ENCODE data around the gene HAUS6. TPM values are rescaled to one million over a fixed set of nuclear protein-coding genes. Genes with fewer than 3 reads are reported as not detected.
"Not testable (repeated sequence)": the region's sequence is repeated elsewhere in the genome, so short reads cannot be mapped to it uniquely, and the experiment has no call there.

HAUS6 gene, protein sequence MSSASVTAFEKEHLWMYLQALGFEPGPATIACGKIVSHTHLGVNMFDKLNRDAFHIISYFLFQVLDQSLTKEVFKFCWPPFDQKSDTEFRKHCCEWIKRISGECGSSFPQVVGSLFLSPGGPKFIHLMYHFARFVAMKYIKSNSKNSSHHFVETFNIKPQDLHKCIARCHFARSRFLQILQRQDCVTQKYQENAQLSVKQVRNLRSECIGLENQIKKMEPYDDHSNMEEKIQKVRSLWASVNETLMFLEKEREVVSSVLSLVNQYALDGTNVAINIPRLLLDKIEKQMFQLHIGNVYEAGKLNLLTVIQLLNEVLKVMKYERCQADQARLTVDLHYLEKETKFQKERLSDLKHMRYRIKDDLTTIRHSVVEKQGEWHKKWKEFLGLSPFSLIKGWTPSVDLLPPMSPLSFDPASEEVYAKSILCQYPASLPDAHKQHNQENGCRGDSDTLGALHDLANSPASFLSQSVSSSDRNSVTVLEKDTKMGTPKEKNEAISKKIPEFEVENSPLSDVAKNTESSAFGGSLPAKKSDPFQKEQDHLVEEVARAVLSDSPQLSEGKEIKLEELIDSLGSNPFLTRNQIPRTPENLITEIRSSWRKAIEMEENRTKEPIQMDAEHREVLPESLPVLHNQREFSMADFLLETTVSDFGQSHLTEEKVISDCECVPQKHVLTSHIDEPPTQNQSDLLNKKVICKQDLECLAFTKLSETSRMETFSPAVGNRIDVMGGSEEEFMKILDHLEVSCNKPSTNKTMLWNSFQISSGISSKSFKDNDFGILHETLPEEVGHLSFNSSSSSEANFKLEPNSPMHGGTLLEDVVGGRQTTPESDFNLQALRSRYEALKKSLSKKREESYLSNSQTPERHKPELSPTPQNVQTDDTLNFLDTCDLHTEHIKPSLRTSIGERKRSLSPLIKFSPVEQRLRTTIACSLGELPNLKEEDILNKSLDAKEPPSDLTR
- total RNA-seq (10 to 100 TPM; 21.9 to 35.7 TPM), polyA plus RNA-seq (ENCODE audit: insufficient read depth, low read depth, low replicate concordance) (30.4 TPM)
- long read RNA-seq, donor 1 = 0 reads
- long read RNA-seq, donor 2 = 0 reads

DNA sequence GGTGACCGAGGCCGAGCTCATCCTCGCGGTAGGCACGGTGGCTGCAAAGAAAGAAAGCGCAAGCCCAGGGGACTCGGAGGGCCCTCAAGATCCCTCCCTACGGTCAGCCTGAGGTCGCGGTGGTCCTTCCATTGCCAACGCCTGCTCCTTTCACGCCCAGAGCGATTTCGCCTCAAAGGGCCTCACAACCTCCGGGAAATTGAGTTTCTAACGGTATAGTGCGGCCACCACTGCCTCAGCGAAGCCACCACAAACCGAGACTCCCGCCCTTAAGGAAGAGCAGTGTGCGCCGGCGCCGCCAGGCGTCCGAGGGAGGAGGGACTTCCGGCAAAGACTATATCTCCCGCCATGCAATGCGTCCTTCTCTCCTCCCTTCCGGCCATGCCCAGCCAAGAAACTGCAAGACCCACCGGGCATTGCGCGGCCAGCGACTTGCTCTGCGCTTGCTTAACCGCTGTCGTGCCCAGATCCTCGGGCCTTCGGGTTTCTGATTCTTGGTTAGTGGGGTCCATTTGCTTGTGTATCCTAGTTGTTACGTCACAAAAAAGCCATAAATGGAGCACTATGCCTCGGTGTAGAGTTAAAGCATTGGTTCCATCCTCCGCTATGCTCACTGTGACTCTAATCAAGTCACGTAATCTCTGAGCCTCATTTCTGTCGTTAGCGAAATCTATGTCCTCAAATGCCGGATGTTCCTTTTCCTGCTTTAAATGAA lies at the start of gene HAUS6:
TSS of gene HAUS6 (minus strand) at position 274 of the 715 bp plus-strand sequence. CDS start at position 21, 253 bp downstream.
- 1 to 2% methylated on average over 31 to 46 of the region's 46 CpGs for WGBS, 2 donors
- Histone ChIP-seq H3K27me3 (no peaks in the 10 kb centered on the region), H3K4me3 (peak within 1 kb of the TSS; percentile 81 to 83), H3K27ac (peak within 1 kb of the TSS; percentile 66 to 76), H3K9me3 (no peaks in the 10 kb centered on the region), H3K36me3 (ENCODE audit: low read depth, missing control alignments) (no peaks in the 10 kb centered on the region), H3K4me1 (peaks cover 9% of the 10 kb centered on the region)
- intact Hi-C loops (cut with DNase I; ENCODE audit: low total_unique reads) = no loop called here
- TF ChIP-seq POLR2A (IDR thresholded peaks at IDR 0.05) = peak; percentile 72
- TF ChIP-seq, protein P1, sequence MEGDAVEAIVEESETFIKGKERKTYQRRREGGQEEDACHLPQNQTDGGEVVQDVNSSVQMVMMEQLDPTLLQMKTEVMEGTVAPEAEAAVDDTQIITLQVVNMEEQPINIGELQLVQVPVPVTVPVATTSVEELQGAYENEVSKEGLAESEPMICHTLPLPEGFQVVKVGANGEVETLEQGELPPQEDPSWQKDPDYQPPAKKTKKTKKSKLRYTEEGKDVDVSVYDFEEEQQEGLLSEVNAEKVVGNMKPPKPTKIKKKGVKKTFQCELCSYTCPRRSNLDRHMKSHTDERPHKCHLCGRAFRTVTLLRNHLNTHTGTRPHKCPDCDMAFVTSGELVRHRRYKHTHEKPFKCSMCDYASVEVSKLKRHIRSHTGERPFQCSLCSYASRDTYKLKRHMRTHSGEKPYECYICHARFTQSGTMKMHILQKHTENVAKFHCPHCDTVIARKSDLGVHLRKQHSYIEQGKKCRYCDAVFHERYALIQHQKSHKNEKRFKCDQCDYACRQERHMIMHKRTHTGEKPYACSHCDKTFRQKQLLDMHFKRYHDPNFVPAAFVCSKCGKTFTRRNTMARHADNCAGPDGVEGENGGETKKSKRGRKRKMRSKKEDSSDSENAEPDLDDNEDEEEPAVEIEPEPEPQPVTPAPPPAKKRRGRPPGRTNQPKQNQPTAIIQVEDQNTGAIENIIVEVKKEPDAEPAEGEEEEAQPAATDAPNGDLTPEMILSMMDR (IDR thresholded peaks at IDR 0.05) = peak; percentile 35 to 80 (median 76)
- peak; percentile 97 for DNase-seq

DNA sequence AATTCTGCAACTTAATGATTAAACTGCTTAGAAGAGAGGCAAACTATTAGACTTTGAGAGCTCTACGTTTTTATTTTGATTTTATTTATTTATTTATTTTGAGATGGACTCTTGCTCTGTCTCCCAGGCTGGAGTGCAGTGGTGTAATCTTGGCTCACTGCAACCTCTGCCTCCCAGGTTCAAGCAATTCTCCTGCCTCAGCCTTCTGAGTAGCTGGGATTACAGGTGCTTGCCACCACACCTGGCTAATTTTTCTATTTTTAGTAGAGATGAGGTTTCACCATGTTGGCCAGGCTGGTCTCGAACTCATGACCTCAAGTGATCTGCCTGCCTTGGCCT lies 49.4 kb upstream of the HAUS6 start:
- H3K4me1 ChIP-seq = peaks cover 38% of the 10 kb centered on the region
- H3K9me3 ChIP-seq; H3K4me3 ChIP-seq; H3K36me3 ChIP-seq (ENCODE audit: low read depth, missing control alignments); DNase-seq; H3K27me3 ChIP-seq; intact Hi-C loops (cut with DNase I; ENCODE audit: low total_unique reads): not testable (repeated sequence)
- 57 to 70% methylated on average over 2 of the region's 2 CpGs for WGBS, 2 donors
- peak overlapping the region; percentile 42 to 81 for H3K27ac ChIP-seq

DNA sequence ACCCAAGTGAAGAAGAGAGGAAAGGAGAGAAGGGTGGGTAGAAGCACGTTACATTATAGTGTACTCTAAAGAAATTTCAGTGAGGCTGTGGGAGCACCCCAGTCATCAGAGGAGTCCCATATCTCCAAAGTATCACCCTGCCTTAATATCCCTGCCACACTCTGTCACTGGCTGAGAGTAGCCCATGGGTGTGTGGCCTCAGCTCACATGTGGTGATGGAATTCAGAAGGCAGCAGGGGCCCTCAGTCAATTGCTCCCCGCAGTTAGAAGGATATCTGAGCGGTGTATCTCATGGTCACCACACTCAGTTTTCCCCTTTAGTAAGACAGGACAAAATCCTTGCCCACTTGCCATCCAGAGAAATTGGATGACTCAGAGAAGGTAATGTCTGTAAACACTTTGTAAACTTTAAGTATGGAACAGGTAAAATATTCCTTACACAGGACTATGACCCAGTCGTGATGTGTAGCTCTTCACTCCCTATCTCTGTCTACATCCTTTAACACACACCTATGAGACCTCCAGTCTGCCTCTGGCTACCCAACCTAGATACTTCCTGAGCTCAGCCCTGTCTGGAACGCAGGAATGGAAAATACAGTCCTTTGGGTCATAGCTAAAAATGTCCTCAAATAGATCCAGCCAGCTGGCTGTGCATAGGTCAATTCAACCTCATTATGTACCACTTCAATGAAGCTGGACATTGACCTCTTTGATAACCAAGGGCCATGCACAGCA lies 48.9 kb upstream of the HAUS6 start:
- 77 to 84% methylated on average over 5 of the region's 5 CpGs for WGBS, 2 donors
- Histone ChIP-seq H3K4me1 (peaks cover 38% of the 10 kb centered on the region), H3K9me3 (no peaks in the 10 kb centered on the region), H3K27me3 (no peaks in the 10 kb centered on the region), H3K27ac (peak overlapping the region; percentile 42 to 81), H3K4me3 (no peak overlapping the region), H3K36me3 (ENCODE audit: low read depth, missing control alignments) (no peaks in the 10 kb centered on the region)
- no peak for DNase-seq
- TF ChIP-seq, protein P1 (IDR thresholded peaks at IDR 0.05) = no peak
- TF ChIP-seq POLR2A (IDR thresholded peaks at IDR 0.05) = no peak
- intact Hi-C loops (cut with DNase I; ENCODE audit: low total_unique reads) = no loop called here

DNA sequence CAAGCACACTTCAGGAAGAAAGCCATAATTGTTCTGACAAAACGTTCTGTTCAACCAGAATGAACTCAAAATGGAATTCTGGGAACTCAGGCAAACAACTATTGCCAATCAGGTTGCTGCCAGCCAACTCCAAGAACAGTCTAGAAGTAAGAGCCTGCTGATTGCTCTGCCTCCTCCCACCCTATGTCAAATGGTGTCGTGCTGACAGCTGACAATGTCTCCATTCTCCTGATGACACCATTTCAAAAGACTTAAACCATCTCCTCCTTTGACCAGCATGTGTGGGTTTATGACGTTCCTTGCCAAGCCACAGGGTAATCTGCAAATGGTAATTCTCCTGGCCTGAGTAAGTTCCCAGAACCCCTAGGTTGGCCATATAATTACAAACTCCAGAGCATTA lies 46.5 kb upstream of the HAUS6 start:
- no peaks in the 10 kb centered on the region for H3K9me3 ChIP-seq
- WGBS, 2 donors = 45 to 56% methylated on average over 3 of the region's 3 CpGs
- intact Hi-C loops (cut with DNase I; ENCODE audit: low total_unique reads) = no loop called here
- TF ChIP-seq POLR2A (IDR thresholded peaks at IDR 0.05) = no peak
- TF ChIP-seq, protein P1 (IDR thresholded peaks at IDR 0.05) = no peak
- H3K4me3 ChIP-seq = no peak overlapping the region
- no peaks in the 10 kb centered on the region for H3K36me3 ChIP-seq (ENCODE audit: low read depth, missing control alignments)
- H3K4me1 ChIP-seq = peaks cover 18% of the 10 kb centered on the region
- H3K27me3 ChIP-seq = no peaks in the 10 kb centered on the region
- no peak for DNase-seq
- peak overlapping the region; percentile 44 to 60 for H3K27ac ChIP-seq

Measured in testis (tissue), 5 donors.